ENCODE results near the gene HSF2. TPM values are rescaled to one million over a fixed set of nuclear protein-coding genes. Genes with fewer than 3 reads are reported as not detected.

Gene HSF2, protein sequence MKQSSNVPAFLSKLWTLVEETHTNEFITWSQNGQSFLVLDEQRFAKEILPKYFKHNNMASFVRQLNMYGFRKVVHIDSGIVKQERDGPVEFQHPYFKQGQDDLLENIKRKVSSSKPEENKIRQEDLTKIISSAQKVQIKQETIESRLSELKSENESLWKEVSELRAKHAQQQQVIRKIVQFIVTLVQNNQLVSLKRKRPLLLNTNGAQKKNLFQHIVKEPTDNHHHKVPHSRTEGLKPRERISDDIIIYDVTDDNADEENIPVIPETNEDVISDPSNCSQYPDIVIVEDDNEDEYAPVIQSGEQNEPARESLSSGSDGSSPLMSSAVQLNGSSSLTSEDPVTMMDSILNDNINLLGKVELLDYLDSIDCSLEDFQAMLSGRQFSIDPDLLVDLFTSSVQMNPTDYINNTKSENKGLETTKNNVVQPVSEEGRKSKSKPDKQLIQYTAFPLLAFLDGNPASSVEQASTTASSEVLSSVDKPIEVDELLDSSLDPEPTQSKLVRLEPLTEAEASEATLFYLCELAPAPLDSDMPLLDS
- 16.0 and 22.2 TPM in 2 replicates for total RNA-seq

DNA sequence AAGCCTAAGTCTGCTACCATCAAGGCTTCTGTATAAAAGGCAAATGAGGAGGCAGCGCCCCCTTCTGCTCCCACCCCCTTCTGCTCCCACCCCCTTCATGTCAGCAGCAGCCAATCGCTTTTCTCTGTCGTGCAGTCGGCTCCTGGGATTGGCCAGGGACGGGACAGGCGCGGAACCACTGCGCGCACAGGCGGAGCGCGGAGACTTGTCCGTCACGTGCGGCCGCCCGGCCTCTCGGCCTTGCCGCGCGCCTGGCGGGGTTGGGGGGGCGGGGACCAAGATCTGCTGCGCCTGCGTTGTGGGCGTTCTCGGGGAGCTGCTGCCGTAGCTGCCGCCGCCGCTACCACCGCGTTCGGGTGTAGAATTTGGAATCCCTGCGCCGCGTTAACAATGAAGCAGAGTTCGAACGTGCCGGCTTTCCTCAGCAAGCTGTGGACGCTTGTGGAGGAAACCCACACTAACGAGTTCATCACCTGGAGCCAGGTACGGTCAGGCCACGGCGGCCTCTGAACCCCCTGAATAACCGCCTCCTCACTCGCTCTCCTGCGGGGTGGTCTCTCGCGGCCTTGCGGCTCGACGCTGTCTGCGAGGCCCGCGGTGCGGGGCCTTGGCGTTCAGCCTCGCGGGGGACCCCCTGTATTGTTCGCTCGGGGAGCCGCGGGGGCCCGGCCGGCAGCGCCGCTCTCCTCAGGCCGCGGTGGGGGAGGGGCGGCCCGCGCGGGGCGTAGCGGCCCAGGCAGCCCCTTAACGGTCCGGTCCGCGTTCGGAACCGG, at the start of gene HSF2:
Gene HSF2 (plus strand): TSS at position 305 of the 773 bp plus-strand sequence. CDS start 86 bp downstream, at position 391.

DNA sequence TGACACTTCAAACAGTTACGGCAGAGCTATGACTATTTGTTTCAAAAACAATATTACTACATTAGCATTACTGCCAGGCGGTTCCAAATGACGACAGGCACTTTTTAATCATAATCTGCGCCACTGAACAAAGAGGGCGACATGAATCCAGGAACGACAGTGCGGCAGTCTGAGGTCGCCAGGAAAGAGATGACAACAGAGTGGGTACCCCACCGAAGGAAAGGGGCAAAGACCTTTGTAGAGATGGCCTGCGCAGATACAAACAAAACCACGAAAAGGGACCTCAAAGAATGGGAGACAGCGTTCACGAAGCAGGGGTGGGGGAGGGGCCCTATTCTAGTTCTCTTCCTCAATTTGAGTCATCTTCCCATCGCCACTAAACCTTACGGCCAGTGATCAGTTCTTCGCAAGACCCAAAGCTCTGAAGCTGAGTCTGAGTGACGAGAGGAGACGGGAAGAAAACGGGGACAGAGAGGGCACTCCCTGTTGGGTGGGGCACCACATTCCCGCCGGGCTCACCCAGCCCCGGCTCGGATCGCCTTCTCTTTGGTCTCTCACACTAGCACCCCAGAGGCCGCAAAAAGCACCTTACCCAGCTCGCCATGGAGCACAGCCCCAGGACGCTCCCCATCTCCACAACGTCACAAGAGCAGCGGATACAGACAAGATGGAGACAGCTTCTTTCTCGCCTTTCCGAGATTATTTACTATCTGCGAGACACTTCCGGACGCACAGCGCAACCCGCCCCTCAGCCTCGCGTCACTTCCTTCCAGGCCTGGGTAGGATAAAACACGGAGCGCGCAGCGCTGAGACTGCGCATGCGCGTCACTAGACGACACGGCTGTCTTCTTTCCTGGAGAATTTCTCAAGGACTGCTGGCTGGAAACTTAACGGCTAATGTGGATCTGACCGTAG, 71.9 kb downstream of the HSF2 start, which contains the start of gene SERINC1:
Gene SERINC1 (minus strand): TSS at position 701 of the 915 bp plus-strand sequence. CDS start 70 bp downstream, at position 631.

Other genes with a start within 250 kb of the HSF2 start
- gene SERINC1, start 72.2 kb downstream of the HSF2 start, total RNA-seq: 189 and 211 TPM in 2 replicates
- 2.4 and 3.3 TPM in 2 replicates for gene PKIB, start 210.8 kb downstream of the HSF2 start, total RNA-seq